ENCODE measurements around the gene PARP3.
"Not testable (repeated sequence)": the region's sequence is repeated elsewhere in the genome, so short reads cannot be mapped to it uniquely, and the experiment has no call there.

Gene PARP3

GRCh38 chr3:51941798-51942602, at the start of gene PARP3, which contains the start of gene RRP9:
TSS of gene PARP3 (plus strand) at chr3:51942363. CDS start at chr3:51943356, 993 bp downstream.
TSS of gene RRP9 (minus strand) at chr3:51941904. CDS start at chr3:51941867, 37 bp downstream.
- DNase-seq: peak; percentile 95

DNA sequence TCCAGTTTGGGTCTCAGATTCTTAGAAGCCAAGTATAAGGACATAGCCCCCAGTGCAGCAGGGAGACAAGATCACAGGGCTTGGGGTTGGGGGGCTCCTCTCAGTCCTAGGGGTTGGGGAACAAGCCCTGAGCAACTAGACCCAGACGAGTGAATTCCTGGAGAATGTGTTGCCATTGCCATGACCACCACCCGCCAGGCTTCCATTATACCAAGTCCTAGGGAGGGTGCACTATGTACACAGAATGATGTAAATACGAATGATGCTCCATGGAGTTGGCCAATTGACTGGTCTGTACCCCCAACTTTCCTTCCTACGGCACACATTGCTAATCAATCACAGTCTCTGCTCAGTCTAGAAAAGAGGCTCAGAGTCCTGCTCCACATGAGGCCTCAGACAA, 47.8 kb upstream of the PARP3 start:
- DNase-seq: no peak

- DNase-seq: no peak
These were observed 47.2 kb upstream of the PARP3 start for GRCh38 chr3:51894939-51895338.

GRCh38 chr3:51896607-51897305, 45.4 kb upstream of the PARP3 start:
- no peak for DNase-seq

- no peak for DNase-seq
These were observed 44.8 kb upstream of the PARP3 start for GRCh38 chr3:51897391-51897790.

DNA sequence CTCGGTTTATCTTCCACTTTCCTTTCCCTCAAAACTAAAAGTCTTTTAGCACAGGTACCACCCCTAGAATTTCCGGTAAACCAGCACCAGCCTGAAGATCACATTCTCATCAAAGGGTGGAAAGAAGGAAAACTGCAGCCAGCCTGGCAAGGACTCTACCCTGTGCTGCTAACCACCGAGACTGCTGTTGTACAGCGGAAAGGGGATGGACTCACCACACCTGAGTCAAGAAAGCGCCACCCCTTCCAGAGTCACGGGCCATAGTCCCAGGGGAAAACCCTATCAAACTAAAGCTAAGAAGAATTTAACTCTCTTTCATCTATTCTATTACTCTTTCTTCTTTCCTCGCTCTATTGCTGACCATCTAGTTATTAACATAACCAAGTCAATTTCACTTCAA, 42.1 kb upstream of the PARP3 start:
- not testable (repeated sequence) for DNase-seq

DNA sequence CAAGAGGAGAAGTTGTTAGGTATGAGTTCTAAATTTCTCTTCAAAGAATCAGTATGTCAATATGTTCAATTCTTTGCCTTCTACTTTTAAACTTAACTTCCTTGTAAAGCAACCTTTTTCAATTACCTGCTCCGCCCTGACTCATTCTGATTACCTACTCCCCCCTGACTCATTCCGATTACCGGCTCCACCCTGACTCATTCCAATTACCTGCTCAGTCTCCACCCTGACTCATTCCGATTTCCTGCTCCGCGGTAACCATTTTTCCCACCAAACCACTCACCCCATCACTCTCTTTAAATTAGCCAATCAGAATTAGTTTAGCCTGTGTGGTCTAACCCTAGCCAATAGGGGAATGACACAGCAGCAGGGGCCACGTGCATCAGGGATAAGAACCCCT, 39.8 kb upstream of the PARP3 start:
- not testable (repeated sequence) for DNase-seq

GRCh38 chr3:51904034-51904823, 37.9 kb upstream of the PARP3 start:
- DNase-seq: no peak

- no peak for DNase-seq
These were observed 34.1 kb upstream of the PARP3 start for GRCh38 chr3:51908026-51908425.

DNA sequence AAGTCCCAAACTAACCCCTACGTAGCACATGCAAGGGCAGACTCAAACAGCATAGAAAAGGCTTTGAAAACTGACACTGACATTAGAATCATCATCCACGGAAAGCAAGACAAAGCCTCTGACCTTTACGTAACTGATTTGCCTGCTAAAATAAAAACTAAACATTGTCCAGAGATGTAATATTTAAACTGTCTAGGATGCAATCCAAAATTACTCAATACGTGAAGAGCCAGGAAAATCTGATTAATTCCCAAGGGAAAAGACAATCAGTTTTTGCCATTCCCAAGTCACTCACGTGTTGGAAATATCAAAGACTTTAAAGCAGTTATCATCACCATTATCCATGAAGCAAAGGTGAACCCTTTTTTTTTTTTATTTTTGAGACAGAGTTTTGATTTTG, 25.7 kb upstream of the PARP3 start:
- DNase-seq: no peak

DNA sequence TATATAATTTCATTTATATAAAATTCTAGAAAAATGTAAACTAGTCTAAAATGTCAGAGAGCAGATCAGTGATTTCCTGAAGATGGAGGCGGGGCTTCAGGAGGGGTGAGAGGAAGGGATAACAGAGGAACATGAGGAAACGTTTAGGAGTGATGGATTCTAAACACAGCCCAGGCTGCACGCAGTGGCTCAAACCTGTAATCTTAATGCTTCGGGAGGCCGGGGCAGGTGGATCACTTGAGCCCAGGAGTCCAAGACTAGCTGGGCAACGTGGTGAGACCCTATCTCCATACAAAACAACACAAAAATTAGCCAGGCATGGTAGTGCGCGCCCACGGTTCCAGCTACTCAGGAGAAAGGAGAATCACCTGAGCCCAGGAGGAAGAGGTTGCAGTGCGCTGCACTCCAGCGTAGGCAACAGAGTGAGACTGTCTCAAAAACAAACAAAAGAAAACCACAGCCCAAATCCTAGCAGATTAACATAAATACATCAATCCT, 21.0 kb upstream of the PARP3 start:
- no peak for DNase-seq

DNA sequence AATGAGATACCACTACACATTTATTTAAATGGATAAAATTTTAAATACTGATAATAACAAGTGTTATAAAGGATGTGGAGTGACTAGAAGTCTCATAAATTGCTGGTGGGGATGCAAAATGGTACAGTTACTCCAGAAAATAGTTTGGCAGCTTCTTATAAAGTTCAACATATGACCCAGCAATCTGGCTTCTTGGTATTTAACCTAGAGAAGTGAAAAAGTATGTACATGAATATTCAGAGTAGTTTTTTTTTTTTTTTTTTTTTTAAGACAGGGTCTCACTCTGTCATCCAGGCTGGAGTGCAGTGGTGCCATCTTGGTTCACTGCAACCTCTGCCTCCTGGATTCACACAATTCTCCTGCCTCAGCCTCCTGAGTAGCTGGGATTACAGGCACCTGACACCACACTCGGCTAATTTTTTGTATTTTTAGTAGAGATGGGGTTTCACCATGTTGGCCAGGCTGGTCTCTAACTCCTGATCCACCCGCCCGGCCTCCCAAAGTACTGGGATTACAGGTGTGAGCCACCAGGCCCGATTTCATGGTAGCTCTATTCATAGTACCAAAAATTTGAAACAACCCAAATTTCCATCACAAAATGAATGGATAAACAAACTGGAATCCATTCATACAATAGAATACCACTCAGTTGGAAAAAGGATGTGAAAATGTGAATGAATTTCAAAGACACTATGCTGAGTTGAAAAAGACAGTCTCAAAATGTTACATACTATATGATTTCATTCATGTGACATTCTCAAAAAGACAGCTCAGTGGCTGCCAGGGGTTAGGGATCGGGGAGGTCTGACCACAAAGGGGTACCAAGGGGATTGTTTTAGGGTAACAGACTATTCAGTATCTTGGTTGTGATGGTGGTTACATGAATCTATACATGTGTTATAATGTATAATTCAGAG, 14.8 kb upstream of the PARP3 start:
- no peak for DNase-seq

- DNase-seq: no peak
These were observed 13.7 kb upstream of the PARP3 start for GRCh38 chr3:51928438-51928837.

DNA sequence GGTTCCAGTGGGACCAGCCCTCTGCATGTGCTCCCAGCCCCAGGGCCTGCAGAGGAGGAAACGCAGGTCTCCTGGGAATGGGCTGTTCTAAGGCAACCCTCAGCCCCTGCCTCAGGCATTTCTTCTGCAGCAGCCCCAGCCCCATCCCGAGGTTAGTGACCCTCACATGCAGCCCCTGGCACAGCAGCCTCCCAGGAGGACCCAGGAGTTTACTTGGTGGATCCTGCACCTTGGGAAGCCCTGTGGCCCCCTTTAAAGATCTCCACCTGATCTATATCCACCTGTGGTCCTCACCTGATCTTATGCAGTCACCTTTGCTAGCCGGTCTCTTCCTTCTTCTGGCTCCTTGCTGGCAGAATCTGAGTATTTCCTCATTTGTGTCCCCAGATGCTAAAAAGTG, 13.2 kb upstream of the PARP3 start:
- not testable (repeated sequence) for DNase-seq

DNA sequence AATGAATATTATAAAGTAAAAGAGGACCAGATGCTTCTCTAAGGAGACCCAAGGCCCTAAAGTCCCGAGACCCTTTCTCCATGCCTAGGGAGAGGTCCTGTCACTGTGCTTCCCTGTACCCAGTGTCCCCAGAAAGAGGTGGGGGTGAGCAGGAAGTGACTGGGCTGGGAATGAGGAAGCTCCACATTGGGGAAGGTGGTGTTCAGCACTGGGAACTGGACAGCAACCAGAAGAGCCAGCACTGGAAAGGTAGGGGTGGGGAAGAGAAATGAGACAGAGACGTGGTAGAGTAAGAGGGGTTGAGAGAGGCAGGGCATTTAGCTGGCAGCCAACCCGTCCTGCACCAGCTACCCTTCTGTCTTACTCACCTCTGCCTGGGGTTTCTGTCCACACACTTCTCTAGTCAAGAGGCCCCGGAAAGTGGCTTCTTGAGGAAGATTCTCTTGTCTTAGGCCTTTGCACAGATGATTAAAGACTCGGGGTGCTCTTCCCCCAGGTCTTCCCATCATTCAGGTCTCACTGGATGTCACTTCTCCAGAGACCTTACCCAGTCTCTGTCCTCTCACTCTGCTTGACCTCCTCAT, 12.7 kb upstream of the PARP3 start:
- no peak for DNase-seq

DNA sequence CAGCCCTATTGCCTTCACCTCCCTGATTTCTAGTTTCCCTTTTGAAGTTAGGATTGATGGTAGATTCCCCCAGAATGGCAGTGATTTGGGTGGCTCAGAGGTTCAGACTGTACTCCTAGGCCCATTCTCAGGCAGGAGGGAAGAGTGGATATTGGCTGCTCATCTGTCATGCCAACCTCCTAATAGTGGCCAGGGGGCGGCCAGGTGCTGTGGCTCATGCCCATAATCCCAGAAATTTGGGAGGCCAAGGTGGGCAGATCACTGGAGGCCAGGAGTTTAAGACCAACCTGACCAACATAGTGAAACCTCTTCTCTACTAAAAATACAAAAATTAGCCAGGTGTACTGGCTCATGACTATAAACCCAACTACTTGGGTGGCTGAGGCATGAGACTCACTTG, 11.7 kb upstream of the PARP3 start:
- no peak for DNase-seq

- no peak for DNase-seq
These were observed 10.4 kb upstream of the PARP3 start for GRCh38 chr3:51931756-51932155.

DNA sequence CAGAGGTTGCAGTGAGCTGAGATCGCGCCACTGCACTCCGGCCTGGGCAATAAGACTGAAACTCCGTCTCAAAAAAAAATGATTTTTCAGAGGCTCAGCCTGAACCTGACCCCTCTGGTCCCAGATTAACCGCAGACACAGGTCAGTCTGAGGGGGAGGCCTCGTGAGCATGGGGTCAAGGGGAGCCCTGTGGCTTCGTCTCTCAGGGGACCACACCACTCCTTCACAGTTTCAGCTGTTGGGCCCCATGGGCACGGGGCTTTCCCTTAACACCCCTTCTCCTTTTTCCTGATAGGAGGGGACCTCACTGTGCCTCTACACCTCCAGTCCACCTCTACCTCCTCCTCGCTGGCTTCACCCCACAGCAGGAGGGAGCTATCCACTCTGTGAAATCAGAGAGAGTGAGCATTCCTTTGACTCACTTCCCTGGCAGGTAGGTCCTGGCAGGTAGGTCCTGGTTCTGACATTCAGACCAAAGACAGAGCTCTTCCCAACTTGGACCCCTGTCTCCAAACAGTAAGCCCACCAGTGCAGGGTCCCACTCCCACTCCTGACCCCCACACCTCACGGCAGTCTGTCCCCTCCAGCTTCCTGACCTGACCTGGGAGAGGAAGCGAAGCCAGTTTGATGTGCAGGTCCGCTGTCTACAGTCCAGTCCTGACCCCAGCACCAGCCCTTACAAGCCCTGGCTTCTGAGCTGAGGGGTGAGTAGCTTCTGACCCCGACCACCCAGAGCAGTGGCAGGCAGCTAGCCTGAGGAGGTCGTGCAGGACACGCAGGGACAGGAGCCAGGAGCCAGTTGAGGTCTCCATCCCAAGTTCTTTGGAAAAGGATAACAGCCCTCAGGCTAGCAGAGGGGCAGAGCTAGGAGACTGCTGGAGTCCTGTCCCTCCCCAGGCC, 9.4 kb upstream of the PARP3 start:
- no peak for DNase-seq

- no peak for DNase-seq
These were observed 8.6 kb upstream of the PARP3 start for GRCh38 chr3:51933471-51934138.

Measured in NCI-H2227 treated with DMSO at 0.1 percent for 48 hours (cell line).